ENCODE data around the gene INHBE. TPM values are rescaled to one million over a fixed set of nuclear protein-coding genes. Genes with fewer than 3 reads are reported as not detected.

INHBE gene
- total RNA-seq, 2 donors from 2014 or later: not detected

- DNase-seq: peak in 2 of 3 donors; percentile 32 to 65
- H3K4me3 Mint-ChIP-seq: peak overlapping the region; percentile 98
- no peaks in the 10 kb centered on the region for H3K27me3 Mint-ChIP-seq
- H3K4me1 Mint-ChIP-seq: peaks cover 67% of the 10 kb centered on the region
- H3K27ac Mint-ChIP-seq: peak overlapping the region; percentile 100
- H3K36me3 Mint-ChIP-seq (ENCODE audit: low read depth): peaks cover 16% of the 10 kb centered on the region
- ATAC-seq: peak; percentile 70
- H3K9me3 ChIP-seq (ENCODE audit: control insufficient read depth, low read length, poor library complexity, severe bottlenecking): no peaks in the 10 kb centered on the region
Measured at GRCh38 chr12:57477710-57478681, 22.9 kb downstream of the INHBE start.

- H3K27ac Mint-ChIP-seq: peak overlapping the region; percentile 100
Measured at GRCh38 chr12:57479043-57479375, 23.9 kb downstream of the INHBE start.

GRCh38 chr12:57479376-57480115 is 24.4 kb downstream of the INHBE start, which contains the start of gene ARHGAP9:
Gene ARHGAP9, minus strand, starts transcription at chr12:57479866. Its CDS starts 460 bp downstream, at chr12:57479406.
- peak in 2 of 3 donors; percentile 40 to 47 for DNase-seq
- Mint-ChIP-seq H3K4me3 (peak within 1 kb of the TSS; percentile 98), H3K27me3 (no peaks in the 10 kb centered on the region), H3K27ac (peak within 1 kb of the TSS; percentile 100), H3K36me3 (ENCODE audit: low read depth) (peaks cover 5% of the 10 kb centered on the region), H3K4me1 (peaks cover 62% of the 10 kb centered on the region)
- ATAC-seq: peak; percentile 69
- no peaks in the 10 kb centered on the region for H3K9me3 ChIP-seq (ENCODE audit: control insufficient read depth, low read length, poor library complexity, severe bottlenecking)

More at GRCh38 chr12:57479043-57479375, 23.9 kb downstream of the INHBE start:
- Mint-ChIP-seq H3K27me3 (no peaks in the 10 kb centered on the region), H3K36me3 (ENCODE audit: low read depth) (peaks cover 11% of the 10 kb centered on the region), H3K4me3 (peak overlapping the region; percentile 98), H3K4me1 (peaks cover 68% of the 10 kb centered on the region)
- no peak for DNase-seq
- ATAC-seq: no peak
- no peaks in the 10 kb centered on the region for H3K9me3 ChIP-seq (ENCODE audit: control insufficient read depth, low read length, poor library complexity, severe bottlenecking)

GRCh38 chr12:57481671-57482070 is 26.6 kb downstream of the INHBE start:
- DNase-seq: no peak
- Mint-ChIP-seq H3K4me3 (no peak overlapping the region), H3K36me3 (ENCODE audit: low read depth) (peaks cover 3% of the 10 kb centered on the region), H3K4me1 (peaks cover 52% of the 10 kb centered on the region), H3K27me3 (no peaks in the 10 kb centered on the region), H3K27ac (peak overlapping the region; percentile 100)
- H3K9me3 ChIP-seq (ENCODE audit: control insufficient read depth, low read length, poor library complexity, severe bottlenecking): no peaks in the 10 kb centered on the region
- ATAC-seq: no peak

- no peak overlapping the region for H3K4me3 Mint-ChIP-seq
- peak overlapping the region; percentile 100 for H3K27ac Mint-ChIP-seq
- H3K4me1 Mint-ChIP-seq: peaks cover 42% of the 10 kb centered on the region
- DNase-seq: no peak
- peaks cover 2% of the 10 kb centered on the region for H3K36me3 Mint-ChIP-seq (ENCODE audit: low read depth)
- ATAC-seq: no peak
- H3K27me3 Mint-ChIP-seq: no peaks in the 10 kb centered on the region
- H3K9me3 ChIP-seq (ENCODE audit: control insufficient read depth, low read length, poor library complexity, severe bottlenecking): no peaks in the 10 kb centered on the region
Measured at GRCh38 chr12:57483466-57483865, 28.4 kb downstream of the INHBE start.

GRCh38 chr12:57485695-57486094 is 30.6 kb downstream of the INHBE start:
- H3K27ac Mint-ChIP-seq: no peak overlapping the region
- H3K4me3 Mint-ChIP-seq: no peak overlapping the region
- H3K4me1 Mint-ChIP-seq: peaks cover 32% of the 10 kb centered on the region
- no peak for ATAC-seq
- DNase-seq: no peak
- H3K36me3 Mint-ChIP-seq (ENCODE audit: low read depth): peaks cover 2% of the 10 kb centered on the region
- H3K27me3 Mint-ChIP-seq: no peaks in the 10 kb centered on the region
- no peaks in the 10 kb centered on the region for H3K9me3 ChIP-seq (ENCODE audit: control insufficient read depth, low read length, poor library complexity, severe bottlenecking)

GRCh38 chr12:57487055-57487596 is 32.0 kb downstream of the INHBE start:
- no peak for ATAC-seq
- Mint-ChIP-seq H3K36me3 (ENCODE audit: low read depth) (peaks cover 8% of the 10 kb centered on the region), H3K27ac (peak overlapping the region; percentile 97), H3K4me1 (peaks cover 28% of the 10 kb centered on the region), H3K4me3 (no peak overlapping the region), H3K27me3 (no peaks in the 10 kb centered on the region)
- no peak for DNase-seq
- H3K9me3 ChIP-seq (ENCODE audit: control insufficient read depth, low read length, poor library complexity, severe bottlenecking): no peaks in the 10 kb centered on the region

GRCh38 chr12:57487597-57488401 is 32.7 kb downstream of the INHBE start, which contains the start of gene MARS1:
Gene MARS1, plus strand, starts transcription at chr12:57488068. Its CDS starts 23 bp downstream, at chr12:57488091.
- H3K4me1 Mint-ChIP-seq: peaks cover 31% of the 10 kb centered on the region
- H3K36me3 Mint-ChIP-seq (ENCODE audit: low read depth): peaks cover 8% of the 10 kb centered on the region
- H3K27me3 Mint-ChIP-seq: no peaks in the 10 kb centered on the region
- H3K4me3 Mint-ChIP-seq: peak within 1 kb of the TSS; percentile 98
- DNase-seq (peak; percentile 80 to 87 (median 82)), ATAC-seq (peak; percentile 98)
- H3K27ac Mint-ChIP-seq: peak within 1 kb of the TSS; percentile 97
- H3K9me3 ChIP-seq (ENCODE audit: control insufficient read depth, low read length, poor library complexity, severe bottlenecking): no peaks in the 10 kb centered on the region

GRCh38 chr12:57488402-57489156 is 33.5 kb downstream of the INHBE start:
- H3K27ac Mint-ChIP-seq: peak overlapping the region; percentile 97
- no peak for DNase-seq
- peaks cover 27% of the 10 kb centered on the region for H3K4me1 Mint-ChIP-seq
- H3K36me3 Mint-ChIP-seq (ENCODE audit: low read depth): peaks cover 8% of the 10 kb centered on the region
- peak overlapping the region; percentile 98 for H3K4me3 Mint-ChIP-seq
- no peak for ATAC-seq
- H3K9me3 ChIP-seq (ENCODE audit: control insufficient read depth, low read length, poor library complexity, severe bottlenecking): no peaks in the 10 kb centered on the region
- no peaks in the 10 kb centered on the region for H3K27me3 Mint-ChIP-seq

- peaks cover 26% of the 10 kb centered on the region for H3K4me1 Mint-ChIP-seq
- H3K36me3 Mint-ChIP-seq (ENCODE audit: low read depth): peaks cover 8% of the 10 kb centered on the region
- H3K9me3 ChIP-seq (ENCODE audit: control insufficient read depth, low read length, poor library complexity, severe bottlenecking): no peaks in the 10 kb centered on the region
- peak overlapping the region; percentile 97 for H3K27ac Mint-ChIP-seq
- H3K4me3 Mint-ChIP-seq: peak overlapping the region; percentile 98
- DNase-seq (no peak), ATAC-seq (no peak)
- no peaks in the 10 kb centered on the region for H3K27me3 Mint-ChIP-seq
Measured at GRCh38 chr12:57489157-57489641, 34.1 kb downstream of the INHBE start.

GRCh38 chr12:57490126-57490525 is 35.0 kb downstream of the INHBE start:
- H3K9me3 ChIP-seq (ENCODE audit: control insufficient read depth, low read length, poor library complexity, severe bottlenecking): no peaks in the 10 kb centered on the region
- no peak for DNase-seq
- H3K27ac Mint-ChIP-seq: no peak overlapping the region
- no peaks in the 10 kb centered on the region for H3K27me3 Mint-ChIP-seq
- no peak overlapping the region for H3K4me3 Mint-ChIP-seq
- H3K36me3 Mint-ChIP-seq (ENCODE audit: low read depth): peaks cover 8% of the 10 kb centered on the region
- no peak for ATAC-seq
- peaks cover 26% of the 10 kb centered on the region for H3K4me1 Mint-ChIP-seq

All from T-helper 17 cell (primary cell).